Ovary (tissue), 9 donors: ENCODE data around the gene RHBDF2. TPM values are rescaled to one million over a fixed set of nuclear protein-coding genes. Genes with fewer than 3 reads are reported as not detected.

Experiments used
- DNase-seq, 5 donors: peaks; one replicate each; pipeline ENCODE4 v3.0.0-alpha.2; 2019 to 2020
- H3K27ac ChIP-seq, 2 donors: fragments of 200-600 bp; one replicate each; pipeline versions ENCODE4 v1.5.1 to v1.8.0; 2019 to 2022
- H3K27me3 ChIP-seq: fragments of 200-600 bp; one replicate; pipeline ENCODE4 v1.8.0; 2022
- H3K36me3 ChIP-seq: fragments of 200-600 bp; sonication (generic); one replicate; pipeline ENCODE4 v1.5.1; 2019
- H3K4me1 ChIP-seq: one replicate; pipeline ENCODE4 v1.8.1; 2013; ENCODE audit warnings: mild to moderate bottlenecking, moderate library complexity; ENCODE audit not compliant: insufficient read depth
- H3K4me3 ChIP-seq: fragments of 200-600 bp; sonication (generic); one replicate; pipeline ENCODE4 v1.5.1; 2017
- H3K9me3 ChIP-seq, 2 donors: fragments of 200-600 bp in 1 of 2; sonication (generic) in 1 of 2; one replicate each; pipeline versions ENCODE4 v1.5.1 to v1.8.1; 2013 to 2019; ENCODE audit warnings: mild to moderate bottlenecking in 1 of 2, moderate library complexity in 1 of 2
- CTCF ChIP-seq, 3 donors: fragments of 450-650 bp in 2 of 3; fragments of 200-600 bp in 1 of 3; IDR thresholded peaks; one replicate each; pipeline versions ENCODE4 v1.5.1 to v1.8.0; 2016 to 2022; ENCODE audit warnings: antibody characterized with exemption in 3 of 3, mild to moderate bottlenecking in 1 of 3
- EP300 ChIP-seq: sonication (generic); formaldehyde crosslinking; IDR thresholded peaks from one replicate; pipeline ENCODE4 v1.6.1; 2017; ENCODE audit warnings: antibody characterized with exemption
- POLR2A ChIP-seq: fragments of 450-650 bp; IDR thresholded peaks from one replicate; pipeline ENCODE4 v1.6.1; 2017; ENCODE audit warnings: antibody characterized with exemption, mild to moderate bottlenecking, moderate library complexity
- WGBS, 3 donors: extraction: QIAGEN DNeasy Blood & Tissue Kit in 1 of 3; methylation state at CpG; one replicate each; pipeline versions ENCODE4 v1.1.5 to v1.1.7; 2013 to 2017; 5-methylcytosine and 5-hydroxymethylcytosine counted together
- intact Hi-C, 4 donors: fragments of 100-400 bp; cut with DNase I; formaldehyde crosslinking; loops; one replicate each; pipeline versions ENCODE4 v1.11.0 to v1.15.1; 2022 to 2023
- polyA plus RNA-seq, 2 donors: library from polyadenylated mRNA; stranded (reverse); fragments of 200-250 nt in 1 of 2; fragments of 350-450 nt in 1 of 2; fragmentation: Illumina TruSeq in 1 of 2; extraction: RNeasy Lipid Tissue Mini Kit (QIAGEN cat#74804) in 1 of 2; gene quantifications; one replicate each; pipeline ENCODE4 v1.2.3, GENCODE V29; 2013 to 2014
- total RNA-seq, 7 donors: library from RNA; depleted of rRNA in 2 of 7; stranded (reverse); fragments of >200 nt in 2 of 7; fragmentation: NEBNext Ultra II Directional in 3 of 7; extraction: Animal tissue kit (Norgen Biotek cat#: 25700) in 3 of 7; gene quantifications; one replicate each; pipeline versions ENCODE4 v1.1.0 to v1.2.4, GENCODE V29; 2016 to 2023
- donor health status: DM: no; HTN: no; CAD: no; lungs with moderate emphysema.
- donor health status: DM: no; HTN: no; CAD: no.
- donor health status: Bipolar disorder and iron deficiency.
- donor health status: DM: yes; HTN: yes; CAD: no.
- donor health status: DM: no; HTN: no; CAD: no.
- donor health status: DM: yes; HTN: yes; CAD: no.

Gene RHBDF2
- total and polyA plus RNA-seq, 9 donors: 3.3 to 39.9 (median 19.5) TPM

- H3K27ac ChIP-seq: no peak overlapping the region
These were observed 80.2 kb downstream of the RHBDF2 start for GRCh38 chr17:76421044-76421407.

More at GRCh38 chr17:76421044-76421407, 80.2 kb downstream of the RHBDF2 start:
- DNase-seq: no peak
- H3K4me1 ChIP-seq: peaks cover 22% of the 10 kb centered on the region
- H3K9me3 ChIP-seq: no peaks in the 10 kb centered on the region
- no peaks in the 10 kb centered on the region for H3K27me3 ChIP-seq
- H3K36me3 ChIP-seq: no peaks in the 10 kb centered on the region
- 58 to 59% (median 59%) methylated on average over 7 of the region's 7 CpGs for WGBS, 3 donors
- TF ChIP-seq POLR2A: no peak
- TF ChIP-seq CTCF (IDR thresholded peaks at IDR 0.05): no peak
- no peak for TF ChIP-seq EP300
- H3K4me3 ChIP-seq: no peak overlapping the region
- intact Hi-C loops: no loop called here

Other genes starting within 250 kb of the RHBDF2 start
- 10 to 100 TPM in 6 of 7 donors, 1 to 10 TPM in 1; 6.8 to 21.9 (median 14.4) TPM for gene UBALD2, start 236.1 kb downstream of the RHBDF2 start, total RNA-seq
- gene UBALD2, start 236.1 kb downstream of the RHBDF2 start, polyA plus RNA-seq: 10 to 100 TPM in 1 of 2 donors, 1 to 10 TPM in 1; 3.6 to 13.9 TPM
- 1 to 10 TPM; 1.1 to 3.8 (median 1.5) TPM for gene QRICH2, start 193.1 kb downstream of the RHBDF2 start, total RNA-seq
- 1 to 10 TPM in 1 of 2 donors, under 1 TPM in 1; 0.42 to 1.9 TPM for gene QRICH2, start 193.1 kb downstream of the RHBDF2 start, polyA plus RNA-seq
- 10 to 100 TPM; 26.1 to 50.4 (median 44.5) TPM for gene PRPSAP1, start 147.5 kb downstream of the RHBDF2 start, total RNA-seq
- gene PRPSAP1, start 147.5 kb downstream of the RHBDF2 start, polyA plus RNA-seq: 10 to 100 TPM; 42.9 to 57.9 TPM
- gene SPHK1, start 116.8 kb downstream of the RHBDF2 start, total RNA-seq: 1 to 10 TPM; 1.8 to 9.2 (median 3.7) TPM
- 1 to 10 TPM in 1 of 2 donors, under 1 TPM in 1; 0.80 to 4.0 TPM for gene SPHK1, start 116.8 kb downstream of the RHBDF2 start, polyA plus RNA-seq
- gene UBE2O, start 48.3 kb downstream of the RHBDF2 start, total RNA-seq: 10 to 100 TPM; 11.3 to 37.2 (median 29.0) TPM
- 10 to 100 TPM in 1 of 2 donors, 1 to 10 TPM in 1; 8.3 to 15.4 TPM for gene UBE2O, start 48.3 kb downstream of the RHBDF2 start, polyA plus RNA-seq
- not detected for gene AANAT, start 33.8 kb downstream of the RHBDF2 start, total RNA-seq
- gene AANAT, start 33.8 kb downstream of the RHBDF2 start, polyA plus RNA-seq: not detected
- gene CYGB, start 36.3 kb upstream of the RHBDF2 start, total RNA-seq: 10 to 100 TPM in 2 of 7 donors, 1 to 10 TPM in 5; 3.9 to 35.7 (median 8.0) TPM
- 10 to 100 TPM; 14.6 to 18.2 TPM for gene CYGB, start 36.3 kb upstream of the RHBDF2 start, polyA plus RNA-seq
- gene PRCD, start 38.6 kb upstream of the RHBDF2 start, total RNA-seq: 10 to 100 TPM in 1 of 7 donors, 1 to 10 TPM in 6; 2.3 to 12.2 (median 2.8) TPM
- 1 to 10 TPM; 1.5 to 7.0 TPM for gene PRCD, start 38.6 kb upstream of the RHBDF2 start, polyA plus RNA-seq
- gene ST6GALNAC2, start 84.4 kb upstream of the RHBDF2 start, total RNA-seq: 10 to 100 TPM in 1 of 7 donors, 1 to 10 TPM in 6; 1.9 to 61.6 (median 4.9) TPM
- gene ST6GALNAC2, start 84.4 kb upstream of the RHBDF2 start, polyA plus RNA-seq: 1 to 10 TPM; 1.4 to 5.0 TPM
- gene ST6GALNAC1, start 142.3 kb upstream of the RHBDF2 start, total RNA-seq: 10 to 100 TPM in 1 of 7 donors, 1 to 10 TPM in 4, under 1 TPM in 2; 0.73 to 10.5 (median 3.7) TPM
- 1 to 10 TPM; 3.6 to 6.1 TPM for gene ST6GALNAC1, start 142.3 kb upstream of the RHBDF2 start, polyA plus RNA-seq
- gene MXRA7, start 209.5 kb upstream of the RHBDF2 start, total RNA-seq: 100 to 1,000 TPM; 107 to 210 (median 181) TPM
- gene MXRA7, start 209.5 kb upstream of the RHBDF2 start, polyA plus RNA-seq: 100 to 1,000 TPM; 199 to 759 TPM
- 10 to 100 TPM; 20.1 to 49.8 (median 38.1) TPM for gene JMJD6, start 225.2 kb upstream of the RHBDF2 start, total RNA-seq
- gene JMJD6, start 225.2 kb upstream of the RHBDF2 start, polyA plus RNA-seq: 10 to 100 TPM; 19.5 to 28.2 TPM
- gene METTL23, start 225.4 kb upstream of the RHBDF2 start, total RNA-seq: 10 to 100 TPM; 20.9 to 36.6 (median 31.8) TPM
- 10 to 100 TPM; 37.9 to 47.4 TPM for gene METTL23, start 225.4 kb upstream of the RHBDF2 start, polyA plus RNA-seq
- 100 to 1,000 TPM; 149 to 245 (median 174) TPM for gene SRSF2, start 235.9 kb upstream of the RHBDF2 start, total RNA-seq
- 100 to 1,000 TPM; 126 to 152 TPM for gene SRSF2, start 235.9 kb upstream of the RHBDF2 start, polyA plus RNA-seq
- 10 to 100 TPM; 16.1 to 26.2 (median 19.6) TPM for gene MFSD11, start 236.7 kb upstream of the RHBDF2 start, total RNA-seq
- 10 to 100 TPM in 1 of 2 donors, 1 to 10 TPM in 1; 9.6 to 19.6 TPM for gene MFSD11, start 236.7 kb upstream of the RHBDF2 start, polyA plus RNA-seq